Measurements from ENCODE around the gene EHBP1L1. TPM values are rescaled to one million over a fixed set of nuclear protein-coding genes. Genes with fewer than 3 reads are reported as not detected.

EHBP1L1 gene
- total and polyA plus RNA-seq, 4 donors: 49.8 to 154 (median 91.8) TPM

GRCh38 chr11:65584723-65585171 lies 8.9 kb downstream of the EHBP1L1 start:
- H3K9me3 ChIP-seq (ENCODE audit: control insufficient read depth in 4 of 4, insufficient read depth in 3 of 4, low read length in 3 of 4): peaks cover 0 to 3% (median 0%) of the 10 kb centered on the region in 4 donors
- H3K36me3 ChIP-seq (ENCODE audit: control insufficient read depth in 4 of 4, insufficient read depth in 4 of 4, low read length in 4 of 4): peaks cover 0 to 48% (median 14%) of the 10 kb centered on the region in 4 donors
- TF ChIP-seq CTCF (IDR thresholded peaks at IDR 0.05; ENCODE audit: control extremely low read depth, extremely low read depth): no peak
- no peak overlapping the region for H3K27ac ChIP-seq (ENCODE audit: low read depth in 1 of 2, low read length in 1 of 2)
- no peak overlapping the region for H3K4me3 ChIP-seq
- no peak overlapping the region for H3K9ac ChIP-seq (ENCODE audit: insufficient read depth in 1 of 2, low read length in 2 of 2)
- DNase-seq: peak; percentile 35 to 56 (median 43)
- H3K4me1 ChIP-seq (ENCODE audit: control insufficient read depth in 5 of 5, insufficient read depth in 5 of 5, low read length in 5 of 5): peaks cover 0 to 4% (median 0%) of the 10 kb centered on the region in 5 donors
- H3K27me3 ChIP-seq (ENCODE audit: control insufficient read depth in 3 of 3, insufficient read depth in 3 of 3, low read length in 2 of 3): peaks cover 0 to 15% (median 3%) of the 10 kb centered on the region in 3 donors
- no peak for ATAC-seq (ENCODE audit: insufficient read depth, low FRiP score)
- WGBS, 2 donors: 75 to 85% methylated on average over 46 of the region's 46 CpGs

GRCh38 chr11:65585396-65586246 lies 9.8 kb downstream of the EHBP1L1 start:
- TF ChIP-seq CTCF (IDR thresholded peaks at IDR 0.05; ENCODE audit: control extremely low read depth, extremely low read depth): no peak
- Histone ChIP-seq H3K4me3 (no peak overlapping the region), H3K9me3 (ENCODE audit: control insufficient read depth in 4 of 4, insufficient read depth in 3 of 4, low read length in 3 of 4) (no peaks in the 10 kb centered on the region), H3K36me3 (ENCODE audit: control insufficient read depth in 4 of 4, insufficient read depth in 4 of 4, low read length in 4 of 4) (peaks cover 0 to 46% (median 15%) of the 10 kb centered on the region in 4 donors), H3K27ac (ENCODE audit: low read depth in 1 of 2, low read length in 1 of 2) (no peak overlapping the region), H3K27me3 (ENCODE audit: control insufficient read depth in 3 of 3, insufficient read depth in 3 of 3, low read length in 2 of 3) (peaks cover 0 to 15% (median 3%) of the 10 kb centered on the region in 3 donors), H3K9ac (ENCODE audit: insufficient read depth in 1 of 2, low read length in 2 of 2) (no peak overlapping the region), H3K4me1 (ENCODE audit: control insufficient read depth in 5 of 5, insufficient read depth in 5 of 5, low read length in 5 of 5) (peaks cover 0 to 11% (median 0%) of the 10 kb centered on the region in 5 donors)
- DNase-seq (no peak), ATAC-seq (ENCODE audit: insufficient read depth, low FRiP score) (no peak)
- 78 to 89% methylated on average over 50 to 51 of the region's 51 CpGs for WGBS, 2 donors

GRCh38 chr11:65586247-65586630 lies 10.4 kb downstream of the EHBP1L1 start:
- Histone ChIP-seq H3K9me3 (ENCODE audit: control insufficient read depth in 4 of 4, insufficient read depth in 3 of 4, low read length in 3 of 4) (no peaks in the 10 kb centered on the region), H3K4me1 (ENCODE audit: control insufficient read depth in 5 of 5, insufficient read depth in 5 of 5, low read length in 5 of 5) (peaks cover 0 to 11% (median 0%) of the 10 kb centered on the region in 5 donors), H3K36me3 (ENCODE audit: control insufficient read depth in 4 of 4, insufficient read depth in 4 of 4, low read length in 4 of 4) (peaks cover 0 to 44% (median 15%) of the 10 kb centered on the region in 4 donors), H3K27me3 (ENCODE audit: control insufficient read depth in 3 of 3, insufficient read depth in 3 of 3, low read length in 2 of 3) (peaks cover 0 to 15% (median 3%) of the 10 kb centered on the region in 3 donors), H3K9ac (ENCODE audit: insufficient read depth in 1 of 2, low read length in 2 of 2) (no peak overlapping the region), H3K27ac (ENCODE audit: low read depth in 1 of 2, low read length in 1 of 2) (no peak overlapping the region), H3K4me3 (no peak overlapping the region)
- WGBS, 2 donors: 81 to 87% methylated on average over 4 of the region's 4 CpGs
- DNase-seq: no peak
- no peak for ATAC-seq (ENCODE audit: insufficient read depth, low FRiP score)
- no peak for TF ChIP-seq CTCF (IDR thresholded peaks at IDR 0.05; ENCODE audit: control extremely low read depth, extremely low read depth)
